T-helper 2 cell treated with Interferon-gamma antibody and Interleukin-4, amounts not matched to agents 5 μg/mL and 100 μg/mL, for 36 hours (primary cell): ENCODE measurements around the gene DHRS2.

Source experiments
- DNase-seq: peaks from one replicate; pipeline ENCODE4 v3.0.0; 2021; ENCODE audit warnings: low spot score
- H3K27ac Mint-ChIP-seq: one replicate; pipeline ENCODE4 v1.8.0; 2021; ENCODE audit warnings: mild to moderate bottlenecking, mixed read lengths
- H3K27me3 Mint-ChIP-seq: one replicate; pipeline ENCODE4 v1.8.0; 2021; ENCODE audit warnings: low read depth, mixed read lengths
- H3K36me3 Mint-ChIP-seq: one replicate; pipeline ENCODE4 v1.8.0; 2021; ENCODE audit warnings: low read depth, mixed read lengths
- H3K4me1 Mint-ChIP-seq: one replicate; pipeline ENCODE4 v1.8.0; 2021; ENCODE audit warnings: low read depth, mixed read lengths
- H3K4me3 Mint-ChIP-seq: one replicate; pipeline ENCODE4 v1.8.0; 2022; ENCODE audit warnings: mild to moderate bottlenecking, moderate library complexity, mixed read lengths
- H3K9me3 Mint-ChIP-seq: one replicate; pipeline ENCODE4 v1.8.0; 2021; ENCODE audit warnings: mixed read lengths

Gene DHRS2

DNA sequence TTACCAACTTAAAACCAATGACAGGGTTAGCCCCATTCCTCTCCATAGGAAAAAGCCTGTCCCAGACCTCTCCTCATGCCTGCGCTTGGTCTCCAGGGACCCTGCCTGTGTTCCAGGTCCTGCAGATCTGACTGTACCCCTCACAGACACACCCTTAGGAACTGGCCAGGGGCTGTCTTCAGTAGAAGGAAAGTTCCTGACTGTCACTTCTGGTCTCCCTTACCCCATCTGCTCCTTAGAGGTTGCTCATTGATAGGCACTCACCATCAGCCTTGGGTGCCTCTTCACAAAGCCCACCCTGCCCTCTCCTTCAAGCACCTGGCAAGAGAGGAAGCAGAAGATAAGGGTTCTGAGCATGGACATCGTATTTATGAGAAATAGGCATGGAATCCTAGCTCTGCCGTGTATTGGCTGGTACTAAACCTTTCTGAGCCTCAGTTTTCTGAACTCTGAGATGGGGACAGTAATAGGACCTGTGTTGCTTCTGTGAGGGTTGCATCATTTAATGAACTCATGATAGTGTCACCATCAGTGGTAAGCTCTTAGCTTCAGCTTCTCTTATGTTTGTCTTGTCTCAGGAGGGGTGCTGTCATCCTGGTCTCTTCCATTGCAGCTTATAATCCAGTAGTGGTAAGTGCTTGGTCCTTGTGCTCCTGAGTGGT, 7.5 kb downstream of the DHRS2 start:
- Mint-ChIP-seq H3K4me1 (no peaks in the 10 kb centered on the region), H3K27me3 (peaks cover 2% of the 10 kb centered on the region), H3K4me3 (no peak overlapping the region), H3K9me3 (no peaks in the 10 kb centered on the region), H3K27ac (no peak overlapping the region), H3K36me3 (no peaks in the 10 kb centered on the region)
- no peak for DNase-seq

DNA sequence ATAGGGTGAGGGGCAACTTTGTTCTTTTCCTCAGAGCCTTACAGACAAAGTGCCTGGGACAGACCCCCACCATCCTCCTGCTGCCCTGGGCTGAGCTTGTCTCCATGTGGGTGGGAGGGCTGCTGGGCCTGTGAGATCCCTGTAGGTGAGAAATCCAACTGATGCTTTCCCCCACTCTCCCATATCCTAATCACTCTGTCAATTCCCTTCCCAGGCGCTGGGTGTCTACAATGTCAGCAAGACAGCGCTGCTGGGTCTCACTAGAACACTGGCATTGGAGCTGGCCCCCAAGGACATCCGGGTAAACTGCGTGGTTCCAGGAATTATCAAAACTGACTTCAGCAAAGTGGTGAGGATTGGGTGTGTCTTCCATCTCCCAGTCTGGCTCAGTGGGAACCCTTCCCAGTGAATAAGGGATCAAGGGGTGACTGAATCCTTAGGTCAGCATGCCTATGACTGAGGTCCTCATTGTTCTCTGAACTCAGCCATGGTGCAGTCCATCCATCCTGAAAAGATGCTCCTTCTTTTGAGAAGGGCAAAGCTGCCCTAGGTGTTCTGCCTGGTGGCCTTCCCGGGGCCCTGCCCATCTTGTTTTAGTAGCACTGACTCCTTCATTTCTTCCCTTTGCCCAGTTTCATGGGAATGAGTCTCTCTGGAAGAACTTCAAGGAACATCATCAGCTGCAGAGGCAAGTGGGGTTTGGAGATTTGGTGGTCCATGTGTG, 8.2 kb downstream of the DHRS2 start:
- Mint-ChIP-seq H3K4me3 (no peak overlapping the region), H3K4me1 (no peaks in the 10 kb centered on the region), H3K36me3 (no peaks in the 10 kb centered on the region), H3K27ac (no peak overlapping the region), H3K9me3 (no peaks in the 10 kb centered on the region), H3K27me3 (peaks cover 2% of the 10 kb centered on the region)
- no peak for DNase-seq

DNA sequence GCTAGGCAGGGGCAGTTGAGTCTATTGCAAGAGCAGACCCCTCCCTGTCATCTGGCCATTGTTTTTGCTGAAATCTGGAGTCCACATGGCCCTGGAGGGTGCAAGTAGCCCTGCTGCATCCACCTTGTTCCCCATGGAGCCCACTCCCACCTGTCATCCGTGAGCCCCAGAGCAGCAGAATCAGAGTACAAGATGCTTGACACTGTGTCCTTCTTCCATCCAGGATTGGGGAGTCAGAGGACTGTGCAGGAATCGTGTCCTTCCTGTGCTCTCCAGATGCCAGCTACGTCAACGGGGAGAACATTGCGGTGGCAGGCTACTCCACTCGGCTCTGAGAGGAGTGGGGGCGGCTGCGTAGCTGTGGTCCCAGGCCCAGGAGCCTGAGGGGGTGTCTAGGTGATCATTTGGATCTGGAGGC, 8.8 kb downstream of the DHRS2 start:
- Mint-ChIP-seq H3K36me3 (no peaks in the 10 kb centered on the region), H3K27me3 (peaks cover 2% of the 10 kb centered on the region), H3K9me3 (no peaks in the 10 kb centered on the region), H3K4me3 (no peak overlapping the region), H3K27ac (no peak overlapping the region), H3K4me1 (no peaks in the 10 kb centered on the region)
- no peak for DNase-seq

DNA sequence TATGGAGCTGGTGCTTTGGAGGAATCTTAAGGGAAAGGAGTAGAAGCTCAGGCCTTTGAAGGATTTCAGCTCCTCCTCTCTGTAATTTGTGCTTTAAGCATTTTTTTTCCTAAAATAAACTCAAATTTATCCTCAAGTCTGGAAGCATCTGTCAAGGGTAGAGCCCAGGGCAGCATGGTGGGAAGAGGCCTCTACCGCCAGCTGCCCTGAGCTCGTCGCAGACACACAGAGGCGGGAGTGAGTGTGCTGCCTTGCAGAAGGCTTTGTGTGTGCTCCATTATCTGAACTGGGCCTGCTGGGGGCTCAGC, 9.3 kb downstream of the DHRS2 start:
- Mint-ChIP-seq H3K27me3 (peaks cover 2% of the 10 kb centered on the region), H3K27ac (no peak overlapping the region), H3K4me3 (no peak overlapping the region), H3K9me3 (no peaks in the 10 kb centered on the region), H3K4me1 (no peaks in the 10 kb centered on the region), H3K36me3 (no peaks in the 10 kb centered on the region)
- no peak for DNase-seq

DNA sequence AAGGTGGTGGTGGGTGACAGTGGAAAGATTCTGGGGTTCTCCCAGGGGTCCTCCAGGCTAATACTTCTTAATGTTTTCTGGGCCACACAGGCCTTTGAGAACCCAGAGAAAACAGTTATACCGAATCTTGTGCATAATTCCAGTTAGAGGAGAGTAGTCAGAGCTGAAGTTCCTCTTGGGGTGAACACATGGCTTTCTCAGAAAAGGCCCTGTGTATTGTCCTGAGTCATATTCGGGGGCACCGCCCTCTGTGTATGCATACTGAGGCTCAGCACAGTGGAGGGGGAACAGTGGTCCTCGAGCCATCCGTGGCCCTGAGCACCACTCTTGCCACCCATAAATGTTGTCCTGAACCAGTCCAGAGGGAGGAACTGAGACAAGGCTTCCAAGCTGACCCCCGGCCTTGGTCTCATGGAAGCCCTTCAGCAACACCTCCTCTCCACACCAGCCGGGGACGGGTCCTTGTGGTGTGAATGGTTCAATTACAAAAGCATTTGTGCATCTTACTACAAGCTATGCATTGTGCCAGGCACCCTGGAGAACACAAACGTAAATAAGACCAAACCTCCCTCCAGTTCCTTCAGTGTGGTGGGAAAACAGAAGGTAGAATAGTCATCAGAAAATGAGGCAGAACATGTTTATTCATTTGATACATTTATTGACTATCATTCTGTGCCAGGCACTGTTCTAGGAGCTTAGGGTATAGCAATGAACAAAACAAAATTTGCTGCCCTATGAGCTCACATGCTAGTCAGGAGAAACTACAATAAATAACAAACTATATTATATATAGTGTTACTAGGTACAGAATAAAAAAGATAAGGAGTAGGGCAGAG, 9.9 kb downstream of the DHRS2 start:
- no peak for DNase-seq
- H3K27me3 Mint-ChIP-seq: peaks cover 2% of the 10 kb centered on the region
- H3K4me3 Mint-ChIP-seq: no peak overlapping the region
- H3K4me1 Mint-ChIP-seq: no peaks in the 10 kb centered on the region
- no peak overlapping the region for H3K27ac Mint-ChIP-seq
- no peaks in the 10 kb centered on the region for H3K9me3 Mint-ChIP-seq
- no peaks in the 10 kb centered on the region for H3K36me3 Mint-ChIP-seq

DNA sequence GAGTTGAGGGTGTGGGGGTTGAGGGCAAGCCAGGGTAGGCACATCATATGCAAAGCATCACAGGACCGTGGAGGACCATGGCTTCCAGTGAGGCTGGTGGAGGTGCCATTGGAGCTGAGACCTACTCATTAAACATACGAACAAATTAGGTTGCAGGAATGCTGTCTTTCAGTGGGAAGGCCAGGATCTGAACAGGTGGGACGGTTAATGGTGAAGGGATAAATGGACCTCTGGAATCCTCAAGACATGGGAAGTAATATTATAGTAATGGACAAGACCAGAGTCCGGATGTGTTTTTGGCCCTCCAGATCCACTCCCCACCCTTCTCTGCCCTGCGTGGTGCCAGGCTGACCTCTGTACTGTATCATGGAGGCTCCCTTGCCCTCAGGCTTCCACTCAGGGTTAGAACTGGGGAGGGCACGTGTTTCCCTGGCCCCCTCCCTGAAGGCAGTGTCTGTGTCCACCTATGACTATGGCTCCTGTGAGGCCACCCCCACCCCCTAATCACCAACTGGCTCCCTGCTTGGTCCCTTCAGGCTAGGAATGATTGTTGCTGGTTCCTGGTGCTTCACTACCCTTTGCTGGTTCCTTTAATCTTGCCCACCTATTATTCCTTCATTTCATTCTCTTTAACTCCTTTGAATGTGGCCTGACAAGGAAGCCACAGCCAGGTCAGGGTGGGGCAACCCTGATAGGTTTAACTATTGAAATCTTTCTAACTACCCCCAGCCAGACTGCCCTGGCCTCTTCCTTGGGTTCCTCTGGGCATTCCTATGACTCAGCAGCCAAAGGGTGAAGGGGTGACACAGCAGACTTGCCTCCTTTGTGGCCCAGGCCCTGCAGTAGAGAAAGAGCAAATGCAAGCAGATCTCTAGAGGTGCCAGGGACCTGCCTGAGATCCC, 10.7 kb downstream of the DHRS2 start:
- DNase-seq: no peak
- Mint-ChIP-seq H3K27ac (no peak overlapping the region), H3K9me3 (no peaks in the 10 kb centered on the region), H3K4me1 (no peaks in the 10 kb centered on the region), H3K36me3 (no peaks in the 10 kb centered on the region), H3K4me3 (no peak overlapping the region), H3K27me3 (peaks cover 2% of the 10 kb centered on the region)

DNA sequence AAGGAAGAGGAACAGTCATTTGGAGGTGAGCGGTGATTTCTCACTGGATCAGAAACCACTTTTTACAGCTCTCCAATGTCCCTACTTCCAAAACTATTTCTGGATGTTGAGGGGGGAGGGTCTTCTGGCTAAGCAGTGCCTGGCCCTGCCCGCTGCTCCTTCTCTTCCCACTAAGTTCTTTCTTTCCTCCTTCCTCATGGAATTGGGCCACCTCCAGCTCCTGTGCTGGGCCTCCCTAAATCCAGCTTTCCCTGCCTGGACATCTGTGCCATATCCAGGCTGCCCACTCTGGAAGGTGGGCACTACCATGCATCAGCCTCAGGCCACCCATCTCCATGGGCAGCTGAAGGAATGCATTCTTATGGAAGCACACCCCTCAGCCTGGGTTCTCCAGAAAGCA, 11.5 kb downstream of the DHRS2 start:
- Mint-ChIP-seq H3K4me3 (no peak overlapping the region), H3K4me1 (no peaks in the 10 kb centered on the region), H3K27ac (no peak overlapping the region), H3K27me3 (peaks cover 2% of the 10 kb centered on the region), H3K9me3 (no peaks in the 10 kb centered on the region), H3K36me3 (no peaks in the 10 kb centered on the region)
- no peak for DNase-seq

DNA sequence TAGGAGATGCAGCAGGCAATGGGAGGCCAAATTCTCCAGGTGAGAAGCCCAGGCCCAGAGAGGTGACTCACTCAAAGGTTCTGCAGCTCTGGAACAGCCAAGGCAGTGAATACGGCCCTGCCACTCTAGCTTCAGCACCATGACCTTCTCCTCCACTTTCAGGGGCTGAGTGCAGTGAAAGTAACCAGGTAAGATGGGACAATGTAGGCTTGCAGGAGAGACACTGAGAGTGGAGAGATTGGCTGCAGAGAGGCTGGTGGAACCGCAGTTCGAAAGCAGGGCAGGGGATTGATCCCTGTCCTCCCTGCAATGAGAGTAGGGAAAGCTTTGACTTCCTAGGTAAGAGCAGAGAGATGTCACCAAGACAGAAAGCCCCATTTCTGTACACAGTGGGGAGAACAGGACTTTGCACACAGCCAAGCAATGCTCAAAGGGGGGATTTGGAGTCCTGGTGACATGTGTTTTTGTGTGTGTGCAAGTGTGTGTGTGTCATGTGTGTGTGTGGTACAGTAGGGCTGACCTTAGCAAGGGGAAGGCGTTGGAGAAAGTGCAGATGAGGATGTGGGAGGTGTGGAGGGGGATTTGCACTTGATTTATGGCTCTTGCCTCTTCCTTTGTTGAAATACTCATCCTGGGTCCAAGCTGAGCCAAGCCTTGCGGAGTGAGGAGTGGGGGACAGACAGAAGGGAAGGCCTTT, 12.7 kb downstream of the DHRS2 start:
- H3K4me1 Mint-ChIP-seq: no peaks in the 10 kb centered on the region
- no peak overlapping the region for H3K4me3 Mint-ChIP-seq
- no peaks in the 10 kb centered on the region for H3K36me3 Mint-ChIP-seq
- no peak overlapping the region for H3K27ac Mint-ChIP-seq
- peaks cover 2% of the 10 kb centered on the region for H3K27me3 Mint-ChIP-seq
- H3K9me3 Mint-ChIP-seq: no peaks in the 10 kb centered on the region
- no peak for DNase-seq

DNA sequence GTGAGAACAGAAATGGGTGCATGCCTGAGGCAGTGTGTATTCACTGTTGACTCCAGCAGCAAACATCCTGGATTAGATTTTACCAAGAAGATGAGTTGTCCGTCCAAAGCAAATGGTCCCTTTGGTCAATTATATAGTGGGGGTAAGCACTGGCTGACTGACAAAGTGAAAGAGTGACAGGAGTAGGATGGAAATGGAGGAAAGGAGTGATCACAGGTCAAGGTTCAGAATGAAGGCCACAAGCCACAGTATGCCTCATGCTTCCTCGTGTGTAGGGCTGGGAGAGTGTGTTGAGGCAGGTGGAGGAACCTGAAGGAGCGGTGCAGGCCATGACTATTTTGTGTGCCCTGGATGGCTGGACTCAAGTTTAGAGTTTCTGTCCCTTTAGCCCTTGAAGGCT, 14.3 kb downstream of the DHRS2 start:
- Mint-ChIP-seq H3K36me3 (no peaks in the 10 kb centered on the region), H3K4me1 (no peaks in the 10 kb centered on the region), H3K9me3 (no peaks in the 10 kb centered on the region), H3K4me3 (no peak overlapping the region), H3K27me3 (peaks cover 2% of the 10 kb centered on the region), H3K27ac (no peak overlapping the region)
- no peak for DNase-seq

DNA sequence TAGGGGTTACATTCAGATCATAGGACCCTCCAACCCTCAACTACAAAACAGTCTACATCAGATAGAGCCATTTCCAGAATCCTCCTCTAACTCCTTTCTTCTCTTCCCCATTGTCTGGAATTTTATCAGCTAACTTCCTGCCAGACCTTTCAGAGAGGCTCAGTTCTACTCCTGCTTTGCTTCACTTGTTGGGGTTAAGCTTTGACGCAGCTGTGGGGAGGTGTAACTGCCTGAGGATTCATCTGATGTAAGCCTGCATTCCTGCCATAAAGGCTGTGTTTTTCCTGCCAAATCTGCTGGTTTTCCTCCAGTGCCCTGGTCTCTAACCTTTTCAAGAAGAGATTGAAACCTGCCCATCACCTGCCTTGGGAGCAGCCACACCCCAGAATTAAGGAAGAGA, 16.9 kb downstream of the DHRS2 start:
- no peaks in the 10 kb centered on the region for H3K4me1 Mint-ChIP-seq
- no peaks in the 10 kb centered on the region for H3K9me3 Mint-ChIP-seq
- H3K36me3 Mint-ChIP-seq: no peaks in the 10 kb centered on the region
- H3K4me3 Mint-ChIP-seq: no peak overlapping the region
- no peak overlapping the region for H3K27ac Mint-ChIP-seq
- no peak for DNase-seq
- H3K27me3 Mint-ChIP-seq: no peaks in the 10 kb centered on the region

DNA sequence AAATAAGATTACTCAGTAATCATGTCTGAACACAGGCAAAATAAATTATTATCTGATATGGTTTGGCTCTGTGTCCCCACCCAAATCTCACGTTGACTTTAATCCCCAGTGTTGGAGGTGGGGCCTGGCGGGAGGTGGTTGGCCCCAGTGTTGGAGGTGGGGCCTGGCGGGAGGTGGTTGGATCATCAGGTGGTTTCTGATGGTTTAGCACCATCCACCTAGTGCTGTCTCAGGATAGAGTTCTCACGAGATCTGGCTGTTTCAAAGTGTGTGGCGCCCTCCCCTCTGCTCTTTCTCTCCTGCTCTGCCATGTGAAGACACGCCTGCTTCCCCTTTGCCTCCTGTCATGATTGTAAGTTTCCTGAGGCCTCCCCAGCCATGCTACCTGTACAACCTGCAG, 18.1 kb downstream of the DHRS2 start:
- H3K4me1 Mint-ChIP-seq: no peaks in the 10 kb centered on the region
- no peaks in the 10 kb centered on the region for H3K36me3 Mint-ChIP-seq
- H3K9me3 Mint-ChIP-seq: no peaks in the 10 kb centered on the region
- no peak for DNase-seq
- H3K27ac Mint-ChIP-seq: no peak overlapping the region
- H3K4me3 Mint-ChIP-seq: no peak overlapping the region
- no peaks in the 10 kb centered on the region for H3K27me3 Mint-ChIP-seq

DNA sequence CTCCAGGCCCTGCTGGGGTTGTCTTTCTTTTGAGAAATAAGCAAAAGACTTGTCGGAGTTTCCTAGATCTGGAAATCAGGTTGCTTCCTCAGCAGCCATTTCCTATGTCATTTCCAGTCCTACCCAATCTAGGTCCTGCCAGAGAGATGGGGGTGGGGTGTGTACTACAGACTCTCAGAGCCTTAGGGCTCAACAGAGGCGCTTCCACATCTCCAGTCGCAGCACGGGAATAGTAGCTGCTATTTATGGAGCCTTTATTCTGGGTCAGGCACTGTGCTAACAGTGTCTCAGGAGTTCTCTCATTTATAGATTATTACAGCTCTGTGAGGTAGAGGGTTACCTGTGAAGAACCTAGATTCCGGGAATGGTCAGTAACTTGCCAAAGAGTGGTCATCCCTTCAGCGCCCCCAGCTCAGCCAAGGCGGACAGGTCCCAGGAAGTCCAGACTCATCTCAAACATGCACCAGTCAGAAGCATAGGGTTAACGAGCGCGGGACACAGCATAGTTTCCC, 21.9 kb downstream of the DHRS2 start:
- no peak overlapping the region for H3K27ac Mint-ChIP-seq
- no peaks in the 10 kb centered on the region for H3K27me3 Mint-ChIP-seq
- no peak for DNase-seq
- H3K9me3 Mint-ChIP-seq: no peaks in the 10 kb centered on the region
- no peaks in the 10 kb centered on the region for H3K4me1 Mint-ChIP-seq
- no peak overlapping the region for H3K4me3 Mint-ChIP-seq
- H3K36me3 Mint-ChIP-seq: no peaks in the 10 kb centered on the region
